ENCODE data around the gene THADA. TPM values are rescaled to one million over a fixed set of nuclear protein-coding genes. Genes with fewer than 3 reads are reported as not detected.

The THADA gene
- total and polyA plus RNA-seq, 9 donors, result 14.4 to 24.3 (median 18.1) TPM

DNA sequence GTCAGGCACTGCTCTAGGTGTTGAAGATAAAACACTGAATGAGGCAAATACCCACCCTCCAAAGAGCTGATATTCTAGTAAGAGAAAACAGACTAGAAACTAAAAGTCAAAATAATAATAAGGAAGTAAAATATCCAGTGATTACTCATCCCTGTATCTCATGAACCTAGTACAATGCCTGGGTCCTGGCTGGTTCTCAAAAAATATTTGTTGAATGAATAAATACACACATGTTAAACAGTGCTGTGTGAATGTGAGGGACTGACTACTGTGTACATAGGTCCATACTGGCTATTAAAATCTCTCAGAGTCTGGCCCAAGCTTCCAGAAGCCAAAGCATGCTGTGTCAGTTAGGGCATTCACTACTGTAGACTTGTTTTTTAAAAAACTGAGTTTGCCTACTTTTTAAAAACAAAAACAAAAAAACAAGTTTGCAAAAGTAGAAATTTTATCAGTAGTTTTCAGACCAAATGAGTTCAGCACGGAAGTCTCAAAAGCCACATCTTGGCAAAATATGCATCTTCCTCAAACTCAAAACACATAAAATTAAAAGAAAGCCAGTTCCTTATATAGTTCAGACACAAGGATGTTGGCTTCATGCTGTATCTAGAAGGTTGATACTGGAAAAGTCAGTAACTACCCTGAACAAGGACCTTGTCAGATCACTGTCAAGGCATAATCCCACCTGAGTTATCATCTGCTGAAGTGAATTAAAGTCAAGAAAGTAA lies 136.2 kb downstream of the THADA start:
- Histone ChIP-seq H3K27ac (ENCODE audit: low read length) (no peak overlapping the region), H3K4me3 (ENCODE audit: low read length) (no peak overlapping the region), H3K9me3 (replicated peaks; ENCODE audit: control insufficient read depth, low read depth, low read length) (no peaks in the 10 kb centered on the region), H3K27me3 (ENCODE audit: control insufficient read depth, insufficient read depth, low read length) (no peaks in the 10 kb centered on the region), H3K4me1 (ENCODE audit: control insufficient read depth, insufficient read depth, low read length) (peaks cover 10% of the 10 kb centered on the region), H3K36me3 (ENCODE audit: control insufficient read depth, insufficient read depth, low read length) (no peaks in the 10 kb centered on the region)
- WGBS (ENCODE audit: insufficient coverage), result no CpG with 5 or more reads among the region's 1 CpG
- peak; percentile 54 for DNase-seq

DNA sequence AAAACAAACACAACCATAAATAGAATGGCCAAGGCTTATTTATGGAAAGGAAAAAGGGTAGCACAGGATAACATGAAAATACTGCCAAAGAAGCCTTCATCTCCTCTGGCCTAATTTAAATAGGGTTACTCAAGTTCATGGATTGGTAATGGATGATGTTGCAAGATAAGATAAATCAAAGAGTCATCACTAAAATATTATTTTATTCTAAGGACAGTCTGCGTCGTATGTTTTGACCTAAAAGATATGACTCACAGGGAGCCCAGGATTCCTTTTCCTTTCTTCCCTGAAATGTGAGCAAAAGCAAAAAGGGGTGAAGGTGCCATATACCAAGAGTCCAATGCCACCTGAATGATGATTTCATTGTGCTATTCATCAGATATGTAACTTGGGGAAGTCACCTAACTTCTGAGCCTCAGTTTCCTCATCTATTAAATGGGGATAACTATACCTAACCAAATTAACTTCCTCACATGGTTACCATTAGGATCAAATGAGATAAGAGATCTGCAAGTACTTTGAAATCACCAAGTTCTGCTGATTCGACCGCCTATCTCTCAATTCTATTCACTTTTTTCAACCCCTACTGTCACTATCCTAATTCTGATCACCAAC lies 137.7 kb downstream of the THADA start:
- Histone ChIP-seq H3K36me3 (ENCODE audit: control insufficient read depth, insufficient read depth, low read length) (no peaks in the 10 kb centered on the region), H3K27ac (ENCODE audit: low read length) (no peak overlapping the region), H3K9me3 (replicated peaks; ENCODE audit: control insufficient read depth, low read depth, low read length) (no peaks in the 10 kb centered on the region), H3K27me3 (ENCODE audit: control insufficient read depth, insufficient read depth, low read length) (no peaks in the 10 kb centered on the region), H3K4me1 (ENCODE audit: control insufficient read depth, insufficient read depth, low read length) (peaks cover 10% of the 10 kb centered on the region), H3K4me3 (ENCODE audit: low read length) (no peak overlapping the region)
- DNase-seq, result no peak
- WGBS (ENCODE audit: insufficient coverage), result 93% methylated on average over 2 of the region's 4 CpGs

- Histone ChIP-seq H3K9me3 (replicated peaks; ENCODE audit: control insufficient read depth, low read depth, low read length) (no peaks in the 10 kb centered on the region), H3K36me3 (ENCODE audit: control insufficient read depth, insufficient read depth, low read length) (no peaks in the 10 kb centered on the region), H3K4me1 (ENCODE audit: control insufficient read depth, insufficient read depth, low read length) (peaks cover 6% of the 10 kb centered on the region), H3K4me3 (ENCODE audit: low read length) (no peak overlapping the region), H3K27ac (ENCODE audit: low read length) (no peak overlapping the region), H3K27me3 (ENCODE audit: control insufficient read depth, insufficient read depth, low read length) (no peaks in the 10 kb centered on the region)
- 0% methylated on average over 1 of the region's 6 CpGs for WGBS (ENCODE audit: insufficient coverage)
- peak; percentile 40 for DNase-seq
Observed at GRCh38 chr2:43455731-43456642, 139.9 kb downstream of the THADA start.

- no CpG with 5 or more reads among the region's 5 CpGs for WGBS (ENCODE audit: insufficient coverage)
- Histone ChIP-seq H3K4me3 (ENCODE audit: low read length) (no peak overlapping the region), H3K9me3 (replicated peaks; ENCODE audit: control insufficient read depth, low read depth, low read length) (no peaks in the 10 kb centered on the region), H3K27ac (ENCODE audit: low read length) (no peak overlapping the region), H3K27me3 (ENCODE audit: control insufficient read depth, insufficient read depth, low read length) (no peaks in the 10 kb centered on the region), H3K4me1 (ENCODE audit: control insufficient read depth, insufficient read depth, low read length) (peaks cover 2% of the 10 kb centered on the region), H3K36me3 (ENCODE audit: control insufficient read depth, insufficient read depth, low read length) (no peaks in the 10 kb centered on the region)
- no peak for DNase-seq
Observed at GRCh38 chr2:43455296-43455695, 140.5 kb downstream of the THADA start.

- no peak for DNase-seq
- Histone ChIP-seq H3K36me3 (ENCODE audit: control insufficient read depth, insufficient read depth, low read length) (no peaks in the 10 kb centered on the region), H3K4me3 (ENCODE audit: low read length) (no peak overlapping the region), H3K9me3 (replicated peaks; ENCODE audit: control insufficient read depth, low read depth, low read length) (no peaks in the 10 kb centered on the region), H3K4me1 (ENCODE audit: control insufficient read depth, insufficient read depth, low read length) (peaks cover 2% of the 10 kb centered on the region), H3K27ac (ENCODE audit: low read length) (no peak overlapping the region), H3K27me3 (ENCODE audit: control insufficient read depth, insufficient read depth, low read length) (no peaks in the 10 kb centered on the region)
- no CpG with 5 or more reads among the region's 2 CpGs for WGBS (ENCODE audit: insufficient coverage)
Observed at GRCh38 chr2:43454791-43455190, 141.0 kb downstream of the THADA start.

GRCh38 chr2:43453179-43454170 lies 142.4 kb downstream of the THADA start:
- Histone ChIP-seq H3K4me1 (ENCODE audit: control insufficient read depth, insufficient read depth, low read length) (peaks cover 2% of the 10 kb centered on the region), H3K9me3 (replicated peaks; ENCODE audit: control insufficient read depth, low read depth, low read length) (no peaks in the 10 kb centered on the region), H3K4me3 (ENCODE audit: low read length) (no peak overlapping the region), H3K36me3 (ENCODE audit: control insufficient read depth, insufficient read depth, low read length) (no peaks in the 10 kb centered on the region), H3K27ac (ENCODE audit: low read length) (peak overlapping the region; percentile 39), H3K27me3 (ENCODE audit: control insufficient read depth, insufficient read depth, low read length) (no peaks in the 10 kb centered on the region)
- peak; percentile 87 for DNase-seq
- WGBS (ENCODE audit: insufficient coverage), result 40% methylated on average over 1 of the region's 6 CpGs

GRCh38 chr2:43452318-43452731 lies 143.5 kb downstream of the THADA start:
- Histone ChIP-seq H3K9me3 (replicated peaks; ENCODE audit: control insufficient read depth, low read depth, low read length) (no peaks in the 10 kb centered on the region), H3K4me3 (ENCODE audit: low read length) (no peak overlapping the region), H3K4me1 (ENCODE audit: control insufficient read depth, insufficient read depth, low read length) (peaks cover 2% of the 10 kb centered on the region), H3K27me3 (ENCODE audit: control insufficient read depth, insufficient read depth, low read length) (no peaks in the 10 kb centered on the region), H3K36me3 (ENCODE audit: control insufficient read depth, insufficient read depth, low read length) (no peaks in the 10 kb centered on the region), H3K27ac (ENCODE audit: low read length) (peak overlapping the region; percentile 30)
- no CpG with 5 or more reads among the region's 1 CpG for whole genome bisulfite sequencing (ENCODE audit: insufficient coverage)
- DNase-seq, result peak; percentile 11

- Histone ChIP-seq H3K36me3 (ENCODE audit: control insufficient read depth, insufficient read depth, low read length) (peaks cover 4% of the 10 kb centered on the region), H3K27me3 (ENCODE audit: control insufficient read depth, insufficient read depth, low read length) (no peaks in the 10 kb centered on the region), H3K9me3 (replicated peaks; ENCODE audit: control insufficient read depth, low read depth, low read length) (no peaks in the 10 kb centered on the region), H3K4me3 (ENCODE audit: low read length) (no peak overlapping the region), H3K4me1 (ENCODE audit: control insufficient read depth, insufficient read depth, low read length) (peaks cover 2% of the 10 kb centered on the region), H3K27ac (ENCODE audit: low read length) (no peak overlapping the region)
- DNase-seq, result no peak
- WGBS (ENCODE audit: insufficient coverage), result no CpG with 5 or more reads among the region's 1 CpG
Observed at GRCh38 chr2:43450617-43451016, 145.2 kb downstream of the THADA start.

DNA sequence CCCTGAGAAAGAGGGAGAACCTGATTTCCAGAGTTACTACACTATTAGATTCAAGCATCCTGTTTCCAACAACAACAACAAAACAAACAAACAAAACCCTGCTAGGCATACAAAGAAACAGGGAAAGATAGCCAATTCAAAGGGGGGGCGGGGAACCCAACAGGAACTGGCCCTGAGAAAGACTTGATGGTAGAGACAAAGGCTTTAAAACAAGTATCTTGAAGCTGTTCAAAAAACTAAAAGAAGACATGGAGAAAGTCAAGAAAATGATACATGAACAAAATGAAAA lies 147.1 kb downstream of the THADA start:
- WGBS (ENCODE audit: insufficient coverage), result no CpG with 5 or more reads among the region's 1 CpG
- H3K4me3 ChIP-seq (ENCODE audit: low read length), result no peak overlapping the region

More for the DNA sequence above, 147.1 kb downstream of the THADA start:
- no peak for DNase-seq
- peaks cover 6% of the 10 kb centered on the region for H3K36me3 ChIP-seq (ENCODE audit: control insufficient read depth, insufficient read depth, low read length)
- H3K27me3 ChIP-seq (ENCODE audit: control insufficient read depth, insufficient read depth, low read length), result no peaks in the 10 kb centered on the region
- no peaks in the 10 kb centered on the region for H3K9me3 ChIP-seq (replicated peaks; ENCODE audit: control insufficient read depth, low read depth, low read length)
- no peak overlapping the region for H3K27ac ChIP-seq (ENCODE audit: low read length)
- peaks cover under 1% of the 10 kb centered on the region for H3K4me1 ChIP-seq (ENCODE audit: control insufficient read depth, insufficient read depth, low read length)

Measured in muscle of leg (tissue), 11 donors.